Fibroblast of upper back skin (primary cell): ENCODE results near the gene ARMH4.

Experiments used
- DNase-seq: peaks from one replicate; pipeline ENCODE4 v3.0.0-alpha.2; 2013

ARMH4 gene

DNA sequence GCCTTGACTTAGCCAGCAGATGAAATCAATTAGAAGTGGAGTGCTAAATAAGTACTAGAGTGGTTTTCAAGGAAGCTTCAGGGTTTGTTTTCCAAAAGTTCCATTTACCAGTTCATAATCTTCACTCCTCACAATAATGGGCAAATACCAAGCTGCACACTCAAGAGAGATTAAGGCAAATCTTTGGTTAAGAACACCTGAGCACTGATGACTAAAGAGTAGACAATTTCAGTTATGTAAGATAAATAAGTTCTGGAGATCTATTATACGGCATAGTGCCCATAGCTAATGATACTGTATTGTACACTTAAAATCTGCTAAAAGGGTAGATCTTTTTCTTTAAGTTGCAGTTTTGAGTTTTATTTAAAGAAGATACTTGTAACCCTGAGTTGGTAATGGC lies 125.0 kb downstream of the ARMH4 start:
- no peak for DNase-seq

DNA sequence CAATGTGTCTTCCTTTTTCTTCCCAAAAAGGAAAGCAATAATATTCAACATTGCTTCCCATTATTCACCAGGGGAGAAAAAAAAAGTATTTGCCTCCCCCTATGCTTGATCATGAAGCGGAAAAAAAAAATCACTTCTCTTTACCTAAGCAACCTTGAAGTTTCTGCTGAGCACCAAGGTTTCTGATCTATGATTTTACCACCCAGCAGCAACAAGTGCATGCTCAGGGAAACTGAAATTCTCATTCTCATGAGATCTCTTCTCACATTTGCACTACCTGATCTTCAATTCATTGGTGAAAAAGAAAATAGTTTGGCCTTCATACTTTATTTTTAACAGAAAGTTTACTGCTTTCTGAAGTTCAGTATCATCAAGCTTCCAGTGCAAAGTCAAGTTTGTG lies 125.8 kb downstream of the ARMH4 start:
- DNase-seq: no peak

DNA sequence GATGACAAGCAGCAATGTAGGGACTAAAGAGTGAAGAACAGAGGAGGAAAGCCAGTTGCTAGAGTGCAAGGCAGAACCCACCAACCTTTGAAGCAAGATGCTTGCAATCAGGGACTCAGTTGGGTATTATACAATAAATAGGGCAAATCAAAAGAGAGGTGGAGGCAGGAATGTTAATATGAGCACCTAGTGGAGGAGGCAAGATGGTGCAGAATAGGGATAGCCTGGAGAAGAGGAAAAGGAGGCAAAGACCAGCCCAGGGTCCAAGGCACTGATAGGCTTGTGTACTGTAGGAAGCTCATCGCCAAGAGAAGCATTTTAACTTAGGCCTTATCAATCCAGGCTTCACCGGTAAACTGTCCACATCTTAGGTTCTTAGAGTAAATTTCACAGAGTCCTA lies 137.2 kb downstream of the ARMH4 start:
- DNase-seq: no peak

DNA sequence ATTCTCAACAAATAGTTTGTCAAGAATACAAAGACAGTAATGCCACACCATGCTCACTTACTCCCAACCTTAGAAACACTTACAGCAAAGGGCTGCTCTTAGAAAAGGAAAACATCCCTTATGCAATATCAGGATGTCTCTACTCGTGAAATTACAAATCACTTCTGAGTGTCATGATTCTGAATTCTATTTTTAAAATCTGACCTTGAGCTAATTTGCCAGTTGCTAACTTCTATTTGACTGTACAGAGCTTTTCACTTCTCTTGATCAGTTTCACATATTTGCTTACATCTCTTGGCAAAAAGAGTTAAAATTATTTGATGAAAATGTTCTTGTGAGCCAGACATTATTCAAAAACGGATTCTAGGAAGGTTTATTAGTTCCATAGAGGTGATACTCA lies 149.4 kb downstream of the ARMH4 start:
- no peak for DNase-seq

DNA sequence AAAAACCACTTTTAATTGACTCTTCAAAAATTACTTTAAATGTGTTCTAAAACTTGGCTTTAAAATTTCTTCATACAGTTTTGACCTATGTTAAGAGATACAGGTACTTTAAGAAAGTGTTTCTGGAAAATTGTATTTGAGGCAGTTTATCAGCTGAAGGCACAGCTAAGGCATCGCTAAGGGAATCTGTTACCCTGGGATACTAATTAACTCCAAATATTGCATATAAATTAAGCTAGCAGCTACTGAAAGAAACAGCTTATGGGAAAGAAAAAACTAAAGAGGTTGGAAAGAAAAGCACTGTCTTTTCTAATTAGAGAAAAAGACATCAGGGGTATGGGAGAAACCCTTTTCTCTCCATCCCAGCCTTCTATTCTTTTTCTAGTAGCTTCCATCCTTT lies 152.0 kb downstream of the ARMH4 start:
- DNase-seq: no peak

DNA sequence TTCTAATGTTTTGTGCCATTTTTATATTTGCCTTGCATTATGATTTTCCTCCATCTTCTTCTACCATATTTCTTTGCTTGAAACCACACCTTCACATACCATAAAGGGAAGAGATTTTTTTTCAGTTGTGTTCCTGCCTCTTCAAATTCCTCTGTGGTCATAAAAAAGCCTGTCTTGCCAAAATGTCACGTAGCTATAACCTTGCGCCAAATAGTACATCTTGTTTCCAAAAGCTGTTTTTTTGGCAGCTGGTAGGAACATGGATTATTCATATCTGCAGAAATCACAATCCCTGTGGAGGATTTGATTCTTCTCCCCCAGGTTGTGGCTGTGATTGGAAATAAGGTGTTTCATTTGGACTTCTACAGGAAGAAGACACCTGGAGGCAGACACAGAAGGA lies 152.5 kb downstream of the ARMH4 start:
- peak; percentile 24 for DNase-seq

DNA sequence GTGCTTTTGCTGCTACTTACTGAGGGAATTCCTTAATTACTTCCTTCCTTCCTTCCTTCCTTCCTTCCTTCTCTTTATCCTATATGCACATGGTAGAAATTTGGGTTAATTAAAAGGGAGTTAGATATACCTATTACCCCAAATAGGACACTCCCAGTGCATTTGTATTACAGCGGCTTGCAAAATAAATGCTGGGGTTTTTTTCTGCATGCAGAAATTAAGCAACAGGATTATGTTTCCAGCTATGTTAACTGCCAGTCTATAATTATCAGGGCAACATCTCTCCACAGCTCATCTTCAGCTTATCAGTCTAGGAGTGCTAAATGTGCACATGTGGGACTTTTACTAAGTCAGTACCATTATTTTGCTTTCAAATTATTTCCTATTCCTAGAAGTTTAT lies 153.2 kb downstream of the ARMH4 start:
- no peak for DNase-seq

DNA sequence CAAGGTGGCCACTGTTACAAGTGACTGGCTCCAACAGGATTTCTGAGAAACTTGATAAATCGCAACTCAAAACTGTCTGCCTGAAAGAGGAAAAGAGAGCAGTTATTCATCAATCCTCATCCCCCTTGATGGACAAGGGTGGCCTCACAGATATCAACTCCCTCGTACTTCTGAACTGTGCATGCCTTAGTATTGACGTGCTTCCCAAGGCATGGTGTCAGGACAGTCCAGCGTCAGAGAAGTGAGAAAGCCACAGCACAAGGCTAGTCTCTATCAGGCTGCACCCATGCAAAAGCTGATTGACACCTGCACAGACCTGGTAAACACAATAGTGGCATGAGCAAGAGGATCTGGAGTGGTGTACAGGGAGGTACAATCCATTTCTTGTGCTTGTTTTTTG lies 160.7 kb downstream of the ARMH4 start:
- DNase-seq: no peak

DNA sequence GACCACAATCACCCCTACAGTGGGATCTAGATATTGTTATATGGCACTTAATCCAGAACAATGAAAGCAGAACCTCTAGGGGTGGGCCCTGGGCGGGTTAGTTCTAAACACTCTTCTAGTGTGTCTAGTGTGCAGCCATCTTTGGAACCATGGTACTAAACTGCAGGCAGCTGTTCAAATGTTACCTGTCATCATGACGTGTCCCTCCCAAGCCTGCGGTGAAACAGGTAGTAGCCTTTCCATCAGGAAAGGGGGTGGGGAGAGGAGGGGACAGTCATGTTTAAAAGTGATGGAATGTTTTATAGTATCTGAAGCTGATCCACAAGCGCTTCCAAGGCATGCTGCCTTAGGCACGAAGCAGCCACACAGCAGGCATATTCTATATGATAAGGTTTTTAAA lies 163.6 kb downstream of the ARMH4 start:
- no peak for DNase-seq

DNA sequence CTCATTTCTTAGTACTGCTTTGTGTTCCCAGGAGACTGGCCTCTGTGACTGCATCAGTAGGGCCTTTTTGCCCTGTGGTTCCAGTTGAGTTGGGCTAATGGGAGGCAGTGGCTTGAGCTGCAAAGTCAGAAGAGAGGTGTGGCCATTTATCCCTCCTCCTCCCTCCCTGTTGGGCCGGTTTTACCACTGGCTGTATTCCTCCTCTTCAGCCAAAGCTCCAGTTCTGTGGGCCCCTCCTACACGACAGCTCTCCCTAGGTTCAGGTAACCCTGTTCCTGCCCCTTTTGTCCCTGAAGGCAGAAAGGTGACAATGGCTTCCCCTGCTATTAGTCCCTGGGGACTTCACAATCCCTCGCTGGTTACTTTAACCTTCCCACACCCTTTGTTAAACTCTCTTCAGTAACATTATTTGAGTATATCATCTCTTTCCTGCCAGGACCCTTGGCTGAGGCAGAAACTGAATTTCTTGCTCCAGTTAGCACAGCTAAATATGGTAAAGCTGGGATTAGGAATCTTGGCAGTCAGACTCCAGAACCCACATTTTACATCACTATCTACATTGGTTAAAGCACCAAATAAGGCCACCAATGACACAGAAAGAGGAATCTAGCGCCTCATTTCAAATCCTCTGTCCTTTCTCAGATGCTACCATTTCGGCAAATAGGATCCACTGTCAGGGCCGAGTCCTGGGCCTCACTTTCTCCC lies 164.3 kb downstream of the ARMH4 start:
- peak; percentile 14 for DNase-seq

DNA sequence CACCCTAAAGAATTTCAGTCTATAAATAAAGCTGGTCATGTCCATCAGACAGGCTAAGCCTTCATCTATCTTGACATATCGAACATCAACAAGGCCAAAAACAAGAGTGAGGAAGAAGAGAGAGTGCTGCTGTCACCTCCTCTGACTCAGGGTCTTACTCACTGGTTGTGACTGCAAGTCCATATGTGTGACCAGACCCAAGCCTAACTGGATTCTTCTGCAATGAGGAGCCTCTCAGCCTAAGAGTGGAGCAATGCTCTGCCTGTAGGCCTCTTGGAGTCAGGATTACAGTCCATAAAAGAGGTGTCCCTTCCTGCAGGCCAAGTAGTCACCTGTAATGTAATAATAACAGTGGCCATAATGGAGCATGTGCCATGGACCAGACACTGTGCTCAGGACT lies 165.0 kb downstream of the ARMH4 start:
- DNase-seq: peak; percentile 6

DNA sequence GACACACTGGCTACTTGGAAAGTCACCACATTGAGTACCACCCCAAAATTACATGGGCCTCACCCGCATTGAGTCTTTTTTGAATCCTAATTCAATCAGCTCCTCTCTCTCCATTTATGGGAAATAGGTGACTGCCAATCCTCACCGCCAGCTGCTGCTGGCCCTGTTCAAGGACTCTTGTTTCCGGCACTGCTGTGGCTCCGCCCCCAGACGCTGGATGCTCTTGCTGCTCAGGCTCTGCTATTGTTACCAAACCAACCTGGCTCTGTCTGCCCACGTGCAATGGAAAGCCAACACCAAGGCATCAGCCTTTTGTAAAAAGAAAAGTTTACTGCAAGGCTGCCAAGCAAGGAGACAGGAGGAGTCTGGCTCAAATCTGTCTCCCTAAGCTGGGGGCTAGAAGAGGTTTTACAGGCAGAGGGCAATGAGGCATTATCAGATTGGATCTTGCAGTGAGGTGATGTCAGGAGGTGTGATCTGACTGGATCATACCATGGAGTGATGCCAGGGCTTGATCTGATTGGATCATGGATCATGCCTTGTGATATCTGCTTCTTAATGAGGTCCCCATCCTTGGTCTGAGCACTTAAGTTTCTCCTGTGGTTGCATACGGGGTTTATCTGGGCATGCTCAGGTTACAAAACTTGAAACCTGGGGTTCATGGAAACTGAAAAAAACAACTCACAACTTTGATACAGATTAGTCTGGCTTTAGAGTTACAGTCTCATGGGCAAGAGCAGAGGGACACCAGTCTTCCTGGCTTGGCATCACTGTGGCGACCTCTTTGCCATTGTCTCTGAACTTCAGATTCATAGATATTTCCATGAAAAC lies 169.0 kb downstream of the ARMH4 start:
- DNase-seq: no peak

DNA sequence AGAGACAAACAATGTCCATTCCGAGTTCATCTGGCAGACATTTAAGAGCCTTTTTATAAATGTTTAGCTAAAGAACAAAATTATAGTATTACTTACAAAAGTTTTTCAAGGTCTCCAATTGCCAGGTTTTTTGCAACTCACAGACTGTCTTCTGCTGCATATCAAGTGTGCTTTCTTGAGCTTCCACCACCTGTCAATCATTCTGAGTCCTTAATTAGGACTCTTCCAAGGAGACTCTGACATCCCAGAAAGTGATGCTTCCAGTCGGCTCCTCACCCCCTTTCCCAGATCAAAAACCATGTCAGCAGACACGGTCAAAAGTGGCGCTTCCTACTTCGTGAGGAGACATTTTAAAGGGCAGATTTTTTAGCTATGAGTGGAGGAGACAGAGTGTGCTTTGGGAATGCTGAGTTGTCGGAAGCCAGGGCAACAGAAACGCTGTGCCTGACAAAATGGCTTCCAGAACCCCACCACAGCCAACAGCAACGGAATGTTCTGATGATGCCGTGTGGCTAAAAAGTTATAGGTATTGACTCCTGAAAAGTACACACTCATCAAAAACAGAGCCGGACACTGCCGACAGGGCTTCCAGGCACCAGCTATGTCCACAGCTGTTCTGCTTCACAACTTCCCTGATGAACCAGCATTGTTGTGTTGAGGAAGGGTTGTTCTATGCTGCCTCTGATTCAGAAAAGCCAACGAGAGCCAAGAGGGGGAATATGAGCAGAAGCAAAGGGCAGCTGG lies 170.0 kb downstream of the ARMH4 start:
- DNase-seq: no peak

DNA sequence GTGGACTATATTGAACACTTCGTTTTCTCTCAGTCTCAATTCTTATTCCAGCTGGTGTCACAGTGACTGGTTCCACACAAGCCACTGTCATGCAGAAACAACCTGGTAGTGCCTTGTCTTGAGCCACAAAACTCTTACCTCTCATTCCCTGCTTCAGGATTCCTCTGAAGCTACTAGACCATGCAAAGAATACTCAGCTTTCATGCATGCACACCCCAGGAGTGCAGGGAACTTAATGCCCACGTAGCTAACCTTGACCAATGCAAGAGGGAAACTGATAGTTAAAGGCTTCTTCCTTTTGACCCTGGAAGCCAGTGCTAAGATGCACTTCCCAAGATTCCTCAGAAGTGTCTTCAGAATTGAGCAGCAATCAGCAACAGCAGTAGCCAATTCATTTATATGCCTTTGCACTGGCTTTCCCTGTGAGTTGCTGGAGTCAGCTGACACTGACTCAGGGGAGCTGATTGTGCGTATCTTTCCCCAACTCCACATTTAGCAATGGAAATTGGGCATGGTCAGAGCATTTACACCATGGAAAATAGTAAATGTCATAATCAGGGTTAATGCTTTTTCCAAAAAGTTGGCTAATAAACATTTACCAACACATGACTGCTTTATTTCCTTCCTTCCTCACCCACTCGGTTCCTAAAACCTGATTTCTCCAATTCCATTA lies 172.5 kb downstream of the ARMH4 start:
- no peak for DNase-seq

DNA sequence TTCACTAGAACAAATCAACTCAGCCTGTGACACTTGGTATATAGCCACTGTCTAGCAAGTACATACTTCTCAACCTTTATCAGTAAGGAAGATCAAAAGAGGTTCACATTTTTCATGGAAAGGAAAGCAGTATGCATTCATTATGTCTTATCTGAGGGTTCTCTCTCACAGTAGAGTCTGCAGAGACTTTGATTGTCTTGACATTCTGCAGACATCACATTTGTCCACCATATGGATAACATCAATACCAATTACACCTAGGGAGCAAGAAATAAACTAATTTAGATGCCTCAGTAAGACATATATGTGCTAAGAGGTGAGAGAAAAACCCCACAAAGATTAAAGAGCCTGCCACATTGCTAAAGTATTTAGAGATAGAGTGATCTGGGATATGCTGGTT lies 175.3 kb downstream of the ARMH4 start:
- DNase-seq: no peak

DNA sequence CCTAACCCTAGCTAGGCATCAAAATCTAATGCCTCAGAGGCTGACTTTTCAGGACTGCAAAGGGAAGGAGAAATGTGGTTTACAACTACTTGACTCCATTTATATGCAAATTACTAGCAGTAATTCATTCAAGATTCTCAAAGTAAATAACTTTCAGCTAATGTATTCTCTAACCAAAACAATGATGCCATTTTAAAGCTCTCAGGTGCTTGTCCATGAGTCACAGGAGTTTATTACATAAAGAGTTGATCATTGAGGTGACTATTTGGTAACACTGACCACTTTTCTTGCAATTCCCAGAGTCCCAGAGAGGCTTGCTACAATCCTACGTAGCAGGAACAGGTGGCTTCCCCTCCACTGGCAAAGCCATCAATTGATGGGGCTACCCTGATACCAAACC lies 177.1 kb downstream of the ARMH4 start:
- DNase-seq: no peak

DNA sequence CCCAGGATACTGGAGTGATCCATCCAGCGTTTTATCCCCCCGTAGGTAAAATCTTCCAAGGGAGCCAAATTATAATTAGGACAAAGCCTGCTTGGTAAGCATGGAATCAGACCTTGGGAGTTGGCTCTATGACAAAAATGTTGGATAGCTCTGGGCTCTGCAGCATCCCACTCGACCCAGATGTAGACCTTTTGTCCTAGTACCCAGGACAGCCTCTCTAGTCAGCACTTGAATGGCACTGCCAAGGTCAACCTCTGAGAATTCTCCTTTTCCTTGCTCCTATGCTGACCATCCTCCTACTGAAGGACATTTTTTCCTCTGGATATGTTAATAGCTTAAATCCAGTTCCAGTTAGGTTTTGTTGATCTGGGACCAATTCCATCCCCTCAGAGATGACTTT lies 181.4 kb downstream of the ARMH4 start:
- DNase-seq: no peak

DNA sequence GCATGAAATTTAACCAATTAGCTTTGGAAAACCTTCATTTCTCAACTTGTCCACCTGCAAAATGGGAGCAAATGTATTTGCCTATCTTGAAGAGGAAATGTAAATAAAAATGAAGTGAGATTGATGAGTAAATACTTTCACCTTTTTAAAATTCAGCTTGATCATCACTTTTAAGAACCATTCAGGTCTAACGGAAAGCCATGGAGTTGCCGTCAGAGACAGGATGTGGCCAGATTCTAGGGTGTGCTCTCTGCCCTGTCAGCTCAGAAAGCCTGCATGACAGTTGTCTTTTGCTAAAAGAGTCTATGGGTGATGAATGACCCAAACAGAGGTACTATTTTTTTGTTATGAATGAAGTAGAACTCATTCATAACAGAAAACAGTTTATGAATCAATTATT lies 181.8 kb downstream of the ARMH4 start:
- no peak for DNase-seq

DNA sequence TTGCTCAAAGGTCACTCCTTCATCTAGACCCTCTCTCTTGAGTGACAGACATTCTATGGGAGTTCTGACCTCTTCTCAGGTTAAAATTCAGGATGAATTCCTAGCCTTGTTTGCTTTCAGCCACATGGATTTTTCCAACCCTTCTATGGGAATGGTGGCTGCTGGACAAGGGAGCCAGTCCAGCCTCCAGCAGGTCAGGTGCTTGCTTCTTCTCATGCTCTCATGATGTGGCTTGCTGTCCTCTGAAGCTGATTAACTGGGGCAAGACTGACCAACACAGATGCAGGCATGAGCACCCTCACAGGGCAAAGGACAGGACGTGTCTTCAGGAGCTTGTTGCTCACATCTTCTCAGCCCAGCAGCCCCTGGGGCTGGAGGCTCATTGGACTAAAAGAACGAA lies 188.9 kb downstream of the ARMH4 start:
- DNase-seq: no peak

DNA sequence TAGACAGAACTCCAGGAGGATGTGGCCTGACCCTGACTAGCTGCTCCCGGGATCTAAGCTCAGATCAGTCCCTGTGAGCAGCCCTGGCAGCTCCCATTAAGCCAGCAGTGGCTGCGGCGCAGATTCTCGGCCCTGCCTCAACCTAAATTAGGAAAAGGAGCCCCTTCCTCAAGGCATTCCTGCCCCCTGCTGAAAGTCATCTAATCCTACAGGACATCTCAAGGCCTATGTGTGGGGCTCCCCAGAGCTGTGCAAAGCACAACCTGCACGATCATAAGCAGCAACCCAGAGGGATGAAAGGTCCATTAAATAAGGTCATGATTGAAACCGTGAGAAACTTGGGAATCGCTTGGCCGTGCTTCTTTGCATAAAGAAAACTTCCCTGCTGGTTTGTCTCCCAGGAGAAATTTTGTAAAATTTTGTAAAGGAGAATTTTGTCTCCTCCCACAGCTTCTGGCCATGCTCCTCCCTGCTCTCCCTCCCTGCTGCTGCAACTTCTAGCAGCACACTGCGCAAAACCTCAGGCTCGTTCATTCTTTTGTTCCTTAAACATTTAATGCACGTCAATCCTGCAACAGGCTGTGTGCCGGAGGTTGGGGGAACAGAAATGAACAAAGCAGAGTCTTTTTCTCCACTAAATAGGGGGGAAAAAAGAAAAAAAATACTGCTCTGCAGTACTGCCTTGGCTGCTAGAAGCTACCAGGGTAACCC lies 189.5 kb downstream of the ARMH4 start:
- peak; percentile 16 for DNase-seq

DNA sequence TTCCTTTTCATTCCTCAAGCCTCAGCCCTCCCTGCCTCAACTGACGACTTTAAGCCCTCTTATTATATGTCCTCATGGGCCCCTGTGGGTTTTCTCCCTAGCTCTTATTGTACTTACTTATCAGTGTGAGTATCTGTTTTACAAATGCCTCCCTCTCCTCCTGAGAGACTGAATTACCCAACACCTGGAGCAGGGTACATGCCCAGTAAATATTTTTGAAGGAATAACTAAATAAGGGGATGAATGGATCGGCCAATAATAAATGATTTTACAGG lies 190.3 kb downstream of the ARMH4 start:
- DNase-seq: no peak

DNA sequence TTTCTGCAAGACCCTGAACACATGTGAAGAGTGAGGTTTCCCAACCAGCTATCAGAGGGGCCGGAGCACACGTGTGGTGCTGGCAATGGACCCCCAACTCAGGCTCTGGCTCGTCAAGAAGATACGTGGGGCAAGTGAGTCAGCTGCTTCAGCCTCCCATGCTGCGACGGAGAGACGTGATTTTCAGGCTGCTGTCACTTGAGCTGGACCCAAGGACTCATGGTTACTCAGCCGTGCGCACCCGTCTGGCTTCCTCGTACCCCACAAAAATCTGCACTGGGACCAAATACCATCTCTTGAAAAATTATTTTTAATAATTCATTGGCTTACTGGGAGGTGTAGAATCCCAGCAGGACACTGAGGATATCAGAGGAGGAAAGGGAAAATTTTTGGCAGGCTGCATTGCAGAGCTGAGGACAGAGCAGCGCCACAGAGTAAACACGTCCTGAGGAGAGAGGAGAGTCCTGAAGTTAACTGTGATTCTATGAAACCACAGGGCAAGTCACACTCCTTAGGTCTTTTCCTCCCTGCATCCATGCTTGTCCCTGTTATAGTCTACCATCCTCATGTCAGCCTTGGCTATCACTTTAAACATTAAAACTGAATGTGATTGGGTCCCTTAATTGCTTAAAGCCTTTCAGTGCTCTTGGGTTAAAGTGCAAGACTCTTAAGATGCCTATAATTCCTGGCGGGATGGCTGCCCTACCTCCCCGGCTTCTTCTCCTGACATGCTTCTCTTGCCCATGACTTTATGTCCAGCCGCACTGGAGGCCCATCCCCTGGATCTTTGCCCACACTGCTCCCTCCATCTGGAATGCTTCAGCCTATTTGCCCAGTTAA lies 190.8 kb downstream of the ARMH4 start:
- no peak for DNase-seq
